Prostate gland (tissue), 2 donors: Measurements from ENCODE around the gene CYP4F8.

ENCODE experiments used
- POLR2A ChIP-seq: fragments of 450-650 bp; IDR thresholded peaks from one replicate; pipeline ENCODE4 v1.6.1; 2016; ENCODE audit warnings: antibody characterized with exemption, mild to moderate bottlenecking
- POLR2AphosphoS5 ChIP-seq: sonication (generic); formaldehyde crosslinking; IDR thresholded peaks from one replicate; pipeline ENCODE4 v1.6.1; 2017; ENCODE audit warnings: antibody characterized with exemption
- TF ChIP-seq, protein P1 (sequence below), 4 experiments: fragments of 200-600 bp in 2 of 4; fragments of 450-650 bp in 2 of 4; sonication (generic) in 2 of 4; IDR thresholded peaks; 1 replicate in 3 of 4; 2 replicates in 1 of 4; pipeline ENCODE4 v1.5.1; 2016 to 2019; ENCODE audit warnings: antibody characterized with exemption in 4 of 4, mild to moderate bottlenecking in 2 of 4, moderate library complexity in 2 of 4

DNA sequence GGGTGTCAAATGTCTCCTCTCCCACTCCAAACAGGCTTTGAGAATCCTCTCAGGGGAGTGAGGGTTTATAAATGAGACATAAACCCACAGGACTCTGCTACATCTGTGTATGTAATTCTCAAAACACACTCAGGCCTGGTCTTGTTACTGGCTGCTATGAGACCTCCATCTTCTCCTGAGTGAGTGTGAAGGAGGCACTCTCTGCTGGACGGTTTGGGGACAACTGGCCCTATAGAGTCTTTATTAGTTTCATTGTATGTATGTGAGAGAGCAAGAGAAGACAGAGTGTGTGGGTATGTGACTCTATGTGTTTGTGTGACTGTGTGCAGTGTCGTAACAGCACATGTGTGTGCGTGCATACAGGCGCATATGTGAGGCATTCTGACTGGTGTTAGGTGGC is 48.2 kb downstream of the CYP4F8 start:
- TF ChIP-seq, protein P1, sequence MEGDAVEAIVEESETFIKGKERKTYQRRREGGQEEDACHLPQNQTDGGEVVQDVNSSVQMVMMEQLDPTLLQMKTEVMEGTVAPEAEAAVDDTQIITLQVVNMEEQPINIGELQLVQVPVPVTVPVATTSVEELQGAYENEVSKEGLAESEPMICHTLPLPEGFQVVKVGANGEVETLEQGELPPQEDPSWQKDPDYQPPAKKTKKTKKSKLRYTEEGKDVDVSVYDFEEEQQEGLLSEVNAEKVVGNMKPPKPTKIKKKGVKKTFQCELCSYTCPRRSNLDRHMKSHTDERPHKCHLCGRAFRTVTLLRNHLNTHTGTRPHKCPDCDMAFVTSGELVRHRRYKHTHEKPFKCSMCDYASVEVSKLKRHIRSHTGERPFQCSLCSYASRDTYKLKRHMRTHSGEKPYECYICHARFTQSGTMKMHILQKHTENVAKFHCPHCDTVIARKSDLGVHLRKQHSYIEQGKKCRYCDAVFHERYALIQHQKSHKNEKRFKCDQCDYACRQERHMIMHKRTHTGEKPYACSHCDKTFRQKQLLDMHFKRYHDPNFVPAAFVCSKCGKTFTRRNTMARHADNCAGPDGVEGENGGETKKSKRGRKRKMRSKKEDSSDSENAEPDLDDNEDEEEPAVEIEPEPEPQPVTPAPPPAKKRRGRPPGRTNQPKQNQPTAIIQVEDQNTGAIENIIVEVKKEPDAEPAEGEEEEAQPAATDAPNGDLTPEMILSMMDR (IDR thresholded peaks at IDR 0.05), result no peak
- TF ChIP-seq POLR2AphosphoS5 (no peak), POLR2A (no peak)
